Stimulated activated CD8-positive, alpha-beta memory T cell treated with anti-CD3 and anti-CD28 coated beads, Interleukin-7, amount 100 ng/mL, for 48 hours (primary cell): Measurements from ENCODE around the gene GCLC.

Experiments used
- DNase-seq, 2 donors: peaks; one replicate each; pipeline ENCODE4 v3.0.0-alpha.2; 2020; ENCODE audit warnings: low read depth in 1 of 2; ENCODE audit errors: extremely low read depth in 1 of 2

Gene GCLC

DNA sequence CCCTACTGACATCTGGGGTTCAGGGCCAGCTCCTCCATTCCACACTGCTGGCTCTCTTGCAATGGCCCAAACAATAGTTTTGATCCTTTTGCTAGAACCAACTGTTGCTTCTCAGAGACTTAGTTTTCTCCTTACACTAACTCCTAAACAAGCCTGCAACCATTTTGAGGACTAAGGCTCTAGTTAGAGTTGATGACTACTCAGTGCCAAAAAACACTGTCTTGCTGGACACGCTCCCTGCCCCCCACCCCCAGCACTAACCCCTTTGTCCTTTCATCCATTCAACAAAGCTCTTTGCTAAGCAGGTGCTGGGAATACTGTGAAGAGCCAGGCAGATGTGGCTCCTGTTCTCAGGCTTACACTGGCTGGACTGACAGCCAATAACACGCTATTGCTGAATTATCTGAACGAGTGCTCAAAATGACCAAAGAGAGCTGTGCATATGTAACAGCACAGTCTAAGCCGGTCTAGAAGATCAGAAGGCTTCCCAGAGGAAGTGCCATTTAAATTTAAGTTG is 17.6 kb downstream of the GCLC start:
- no peak for DNase-seq

DNA sequence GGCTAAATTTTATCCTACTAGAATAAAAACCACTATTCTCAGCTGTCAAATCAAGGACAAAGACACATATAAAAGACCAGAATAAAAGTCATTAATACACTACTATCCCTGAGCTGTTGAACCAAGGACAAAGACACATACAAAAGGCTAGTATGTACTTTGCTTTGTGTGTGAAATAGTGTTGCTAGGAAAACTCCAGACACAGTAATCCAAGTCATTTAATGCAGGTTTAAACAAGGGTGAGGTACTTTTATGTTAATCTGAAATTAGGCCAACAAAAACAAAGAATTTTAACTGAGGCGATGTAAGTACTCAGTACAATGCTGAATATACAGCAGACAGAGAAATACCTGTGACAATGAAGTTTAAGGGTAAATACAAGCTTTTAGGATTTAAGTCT is 18.9 kb downstream of the GCLC start:
- DNase-seq: no peak

DNA sequence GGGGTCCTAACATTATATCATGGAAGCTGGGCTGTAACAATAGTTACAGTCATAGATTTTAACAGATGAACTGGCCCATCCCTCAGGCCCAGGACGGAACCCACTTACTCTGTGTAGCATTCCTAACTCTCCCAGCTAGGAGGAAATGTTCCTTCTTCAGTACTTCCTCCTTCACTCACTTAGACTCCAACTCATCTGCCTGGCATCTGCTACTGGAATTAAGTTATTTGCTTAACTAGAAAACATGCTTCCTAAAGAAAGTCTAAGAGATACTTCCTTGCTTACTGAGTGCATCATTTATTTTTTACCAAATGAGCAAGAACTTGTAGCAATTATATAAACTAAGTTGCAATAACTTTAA is 20.5 kb downstream of the GCLC start:
- DNase-seq: no peak

DNA sequence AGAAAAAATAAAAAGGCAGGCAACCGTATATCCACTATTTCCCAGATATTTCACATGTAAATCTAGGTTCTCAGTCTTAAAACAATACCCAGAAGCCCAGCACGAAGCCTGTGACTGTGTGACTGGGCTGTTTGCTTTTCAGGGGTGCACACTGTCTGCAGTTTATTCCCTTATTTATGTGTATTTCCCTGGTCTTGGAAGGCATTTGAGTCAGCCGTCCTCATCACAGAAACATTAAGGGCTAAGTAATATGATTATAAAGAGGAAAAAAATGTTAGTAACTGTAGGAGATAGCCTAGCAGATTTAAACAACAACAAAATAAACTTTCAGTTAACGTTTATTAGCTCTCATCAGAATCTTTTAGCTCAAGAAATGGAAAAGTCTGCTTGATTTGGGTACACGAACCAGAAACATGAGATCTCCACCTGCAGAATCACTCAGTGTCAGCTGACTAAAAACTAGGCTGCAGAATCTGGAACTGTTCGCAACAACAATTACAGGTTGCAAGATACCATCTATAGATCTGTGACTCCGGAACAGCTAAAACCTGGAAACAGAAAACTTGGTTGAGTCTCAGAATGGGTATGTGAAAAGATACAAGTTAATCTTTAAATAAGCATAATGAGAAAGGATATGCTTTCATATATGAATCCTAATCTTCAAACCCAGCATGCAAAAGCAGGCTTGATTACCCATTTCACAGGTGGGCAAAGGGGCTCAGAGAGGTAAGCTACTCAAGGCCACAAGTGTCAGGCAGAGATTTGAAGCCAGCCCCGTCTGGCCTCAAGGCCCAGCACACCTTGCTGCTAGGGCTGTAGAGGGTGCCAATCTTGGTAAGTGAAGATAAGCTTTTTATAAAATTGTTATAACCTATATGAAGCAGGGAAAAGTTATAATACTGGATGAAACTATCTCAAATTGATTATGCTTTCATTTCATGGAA is 21.1 kb downstream of the GCLC start:
- DNase-seq: no peak

DNA sequence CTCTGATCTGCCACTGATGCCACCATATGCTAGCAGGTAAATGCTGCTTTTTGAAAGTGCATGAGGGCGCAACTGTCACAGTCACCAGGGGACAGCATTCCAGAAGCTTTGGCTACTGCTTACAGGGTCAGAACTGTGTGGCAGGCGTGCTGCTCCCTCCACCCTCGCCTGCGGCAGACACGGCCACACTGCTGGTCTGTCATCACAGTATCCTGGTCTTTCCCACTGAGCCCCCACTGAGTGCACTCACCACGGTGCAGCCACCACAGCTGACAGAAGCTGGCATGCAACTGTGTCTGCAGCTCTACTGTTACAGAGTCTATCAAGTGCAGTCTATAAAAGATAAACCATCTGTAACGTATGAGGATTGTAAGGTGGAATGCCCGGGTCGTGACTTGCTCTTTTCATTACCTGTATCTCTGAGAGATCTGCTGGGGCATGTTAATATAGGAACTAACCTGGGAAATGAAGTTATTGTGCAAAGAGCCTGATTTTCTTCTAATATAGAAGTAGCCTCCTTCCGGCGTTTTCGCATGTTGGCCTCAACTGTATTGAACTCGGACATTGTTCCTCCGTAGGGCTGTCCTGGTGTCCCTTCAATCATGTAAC is 24.5 kb downstream of the GCLC start:
- DNase-seq: no peak

DNA sequence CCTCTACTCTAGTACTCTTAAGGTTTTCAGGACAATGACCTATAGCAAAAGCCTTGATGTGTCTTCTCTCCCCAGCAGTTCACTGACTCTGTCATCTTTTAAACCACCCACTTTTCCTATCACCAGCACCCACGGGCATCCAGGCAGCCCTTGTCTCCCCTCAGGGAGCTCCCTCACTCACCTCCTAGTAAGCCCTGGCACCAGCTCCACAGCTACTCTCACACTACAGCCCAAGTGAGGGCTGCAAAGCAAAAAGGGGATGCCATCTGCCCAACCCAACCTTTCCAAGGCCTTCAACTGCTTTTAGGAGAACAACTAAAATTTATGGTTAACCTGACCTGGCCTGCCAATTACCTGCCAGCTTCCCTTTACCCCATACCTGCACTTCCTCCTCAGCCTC is 26.0 kb downstream of the GCLC start:
- no peak for DNase-seq

DNA sequence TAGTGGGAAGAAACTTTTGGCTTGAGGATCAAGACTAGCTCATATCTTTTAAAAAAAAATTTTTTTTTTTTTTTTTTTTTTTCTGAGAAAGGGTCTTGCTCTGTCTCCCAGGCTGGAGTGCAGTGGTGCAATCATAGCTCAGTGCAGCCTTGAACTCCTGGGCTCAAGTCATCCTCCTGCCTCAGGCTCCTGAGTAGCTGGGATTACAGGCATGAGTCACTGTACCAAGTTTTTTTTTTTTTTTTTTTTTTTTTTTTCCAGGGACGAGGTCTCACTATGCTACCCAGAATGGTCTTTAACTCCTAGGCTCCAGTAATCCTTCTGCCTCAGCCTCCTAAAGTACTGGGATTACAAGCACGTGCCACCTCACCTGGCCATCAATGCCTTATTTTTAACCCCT is 27.9 kb downstream of the GCLC start:
- DNase-seq: no peak

DNA sequence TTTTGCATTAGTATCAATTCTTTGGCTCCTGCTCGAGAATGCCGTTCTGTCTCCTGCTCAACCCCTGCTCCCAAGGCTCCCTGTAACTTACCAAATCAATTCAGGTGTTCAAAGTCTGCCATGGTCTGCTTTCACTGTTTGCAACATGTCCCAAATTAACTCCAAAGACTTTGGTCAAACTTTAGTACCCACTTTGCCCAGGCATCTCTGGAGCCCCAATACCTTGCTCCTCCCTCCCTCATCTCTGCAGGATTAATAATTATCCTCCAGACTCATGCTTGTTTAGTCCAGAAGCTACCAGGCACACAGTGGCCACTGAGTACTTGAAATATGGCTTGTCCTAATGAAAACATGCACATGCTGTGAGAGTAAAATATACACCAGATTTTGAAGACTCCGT is 30.2 kb downstream of the GCLC start:
- DNase-seq: no peak

DNA sequence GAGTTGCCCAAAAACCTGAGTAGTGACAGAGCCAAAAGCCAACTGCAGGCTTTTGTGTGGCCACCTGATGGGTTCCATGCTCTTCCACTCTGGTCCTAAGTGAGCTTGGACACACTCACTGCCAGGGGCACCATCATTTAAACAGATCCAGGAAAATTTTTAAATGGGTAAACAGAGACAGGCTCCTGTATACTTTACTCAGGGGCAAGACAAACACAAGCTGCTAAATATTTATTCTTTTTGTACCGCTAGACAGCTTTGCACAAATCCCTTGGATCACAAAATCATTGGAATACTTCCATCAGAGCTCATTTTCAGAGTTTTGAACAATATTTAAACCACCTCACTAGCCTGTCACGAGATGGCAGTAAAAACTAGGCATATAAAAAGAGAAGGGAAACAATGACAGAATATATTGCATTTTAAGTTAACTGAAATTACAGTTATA is 31.4 kb downstream of the GCLC start:
- no peak for DNase-seq

DNA sequence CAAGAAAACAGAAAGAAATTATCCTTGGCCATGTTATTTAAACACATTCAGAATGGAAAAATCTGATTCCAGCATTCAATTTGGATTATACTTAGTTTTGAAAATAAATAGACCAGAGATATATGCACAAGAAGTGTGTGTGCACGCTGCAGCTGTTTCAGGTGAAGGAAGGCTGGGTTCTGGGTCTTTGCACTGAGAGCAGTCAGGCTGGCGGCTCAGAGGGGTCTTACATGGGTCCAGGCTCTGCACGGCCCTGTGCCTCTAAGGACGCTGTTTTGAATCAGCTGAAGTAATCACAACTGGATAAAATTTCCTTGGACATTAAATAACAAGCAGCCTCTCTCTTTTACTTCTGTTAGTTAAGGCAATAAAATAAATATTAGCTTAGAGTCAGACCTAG is 31.8 kb downstream of the GCLC start:
- DNase-seq: no peak

DNA sequence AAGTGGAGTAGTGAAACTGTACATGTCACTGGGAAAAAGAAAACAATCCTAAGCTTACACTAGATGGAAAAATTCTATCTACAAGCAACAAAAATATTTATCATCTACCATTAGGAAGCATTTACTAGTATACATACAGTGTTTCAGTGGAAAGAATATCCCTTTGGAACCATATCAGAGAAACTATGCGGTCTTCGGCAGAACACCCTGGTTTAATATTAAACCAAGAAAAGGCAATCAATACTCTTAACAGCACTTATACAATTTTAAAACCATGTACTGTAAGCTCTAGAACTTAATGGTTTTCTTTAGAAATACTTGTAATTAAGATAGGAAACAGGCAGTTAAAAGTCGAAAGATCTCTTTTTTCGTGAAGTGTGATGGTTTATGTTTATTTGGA is 32.3 kb downstream of the GCLC start:
- DNase-seq: no peak

DNA sequence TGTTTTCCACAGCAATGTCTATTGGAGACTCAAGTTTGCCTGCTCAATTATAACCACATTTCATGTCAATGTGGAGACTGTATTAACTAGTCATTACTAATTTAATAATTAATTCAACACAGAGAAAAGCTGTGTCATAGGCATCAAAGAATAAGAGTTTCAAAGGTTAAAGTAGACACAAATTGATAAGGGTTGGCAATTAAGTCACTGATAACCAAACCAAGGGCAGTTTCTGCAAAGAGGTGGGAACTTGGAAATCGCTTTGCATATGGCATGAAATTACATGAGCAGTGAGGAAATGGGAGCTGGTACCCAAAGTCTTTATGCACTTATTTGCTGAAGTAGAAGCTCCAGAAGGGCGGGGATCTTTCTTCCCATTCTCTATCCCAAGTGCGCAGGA is 34.2 kb downstream of the GCLC start:
- DNase-seq: no peak

DNA sequence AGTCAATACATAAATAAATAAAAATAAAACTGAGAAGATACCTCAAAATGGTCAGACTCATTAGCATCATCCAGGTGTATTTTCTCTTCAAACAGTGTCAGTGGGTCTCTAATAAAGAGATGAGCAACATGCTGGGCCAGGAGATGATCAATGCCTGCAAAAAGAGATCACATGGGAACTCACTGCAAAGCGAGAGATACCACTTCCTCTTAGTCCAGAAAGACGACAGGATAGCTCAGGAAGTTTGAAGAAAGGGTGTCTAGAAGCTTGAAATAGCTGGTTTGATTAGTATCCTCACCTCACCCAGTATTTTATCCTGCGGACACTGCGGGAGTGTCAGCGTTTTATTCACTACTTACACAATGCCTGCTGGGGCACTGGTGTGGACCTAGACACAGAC is 38.0 kb downstream of the GCLC start:
- no peak for DNase-seq

DNA sequence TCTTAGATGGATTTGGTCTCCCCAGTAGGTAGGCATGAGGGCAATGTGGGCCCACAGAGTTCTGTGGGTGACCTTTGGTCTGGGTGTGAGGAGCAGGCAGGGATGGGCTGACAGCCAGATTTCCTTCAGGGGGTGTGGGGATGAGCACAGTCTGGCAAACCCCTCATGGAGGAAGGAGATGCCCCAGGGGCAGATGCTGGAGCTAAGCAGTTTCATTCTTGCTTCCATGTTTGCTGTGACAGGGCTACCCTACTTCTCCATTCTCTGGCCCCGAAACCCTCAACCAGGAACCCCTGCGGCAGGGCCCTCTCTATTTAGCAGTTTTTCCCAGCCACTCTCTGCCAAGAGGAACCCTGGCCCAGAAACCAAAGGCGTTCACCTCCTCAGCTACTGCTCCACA is 40.4 kb downstream of the GCLC start:
- no peak for DNase-seq

DNA sequence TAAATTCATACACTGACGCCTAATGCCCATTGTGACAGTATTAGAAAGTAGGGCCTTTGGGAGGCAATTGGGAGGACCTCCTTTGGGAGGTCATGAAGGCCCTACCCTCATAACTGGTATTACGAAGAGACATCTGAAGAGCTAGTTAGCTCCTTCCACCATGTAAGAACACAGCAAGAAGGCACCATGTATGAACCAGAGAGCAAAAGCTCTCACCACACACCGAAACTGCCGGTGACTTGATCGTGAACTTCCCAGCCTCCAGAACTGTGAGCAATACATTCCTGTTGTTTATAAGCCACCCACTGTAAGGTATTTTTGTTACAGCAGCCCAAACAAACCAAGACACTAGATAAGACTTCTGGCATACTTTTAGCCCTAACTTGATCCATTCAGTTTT is 41.8 kb downstream of the GCLC start:
- no peak for DNase-seq

DNA sequence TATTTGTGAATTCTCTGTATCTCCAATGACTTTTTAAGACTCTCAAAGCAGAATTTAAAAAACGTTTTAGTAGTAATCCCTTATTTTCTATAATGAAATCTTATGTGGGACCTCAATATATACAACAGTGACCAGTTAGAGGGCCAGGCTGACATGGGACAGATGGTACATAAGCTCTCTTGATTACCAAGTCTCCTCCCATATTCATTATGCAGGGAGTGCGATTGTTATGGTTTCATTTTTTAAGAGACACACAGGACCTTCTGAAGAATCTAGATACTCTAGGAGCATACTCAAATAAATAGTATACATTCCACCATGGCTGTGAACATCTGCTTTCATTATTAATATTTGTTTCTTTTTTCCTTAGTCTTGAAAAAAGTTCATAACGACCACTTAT is 43.5 kb downstream of the GCLC start:
- DNase-seq: no peak

DNA sequence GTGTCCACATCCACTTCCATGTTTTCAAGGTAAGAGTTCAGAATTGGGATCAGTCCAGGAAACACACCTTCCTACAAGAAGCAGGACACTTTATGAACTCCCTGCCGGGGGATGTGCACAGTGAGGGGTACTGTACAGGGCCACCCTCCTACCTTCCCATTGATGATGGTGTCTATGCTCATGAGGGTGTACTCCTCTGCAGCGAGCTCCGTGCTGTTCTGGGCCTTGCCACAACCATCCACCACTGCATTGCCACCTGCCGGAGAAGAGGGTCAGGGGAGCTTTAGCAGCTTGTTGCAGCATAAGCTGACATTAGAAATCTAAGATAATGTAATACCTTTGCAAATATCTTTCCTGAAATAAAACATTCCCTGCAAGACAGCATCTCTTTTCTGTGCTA is 44.8 kb downstream of the GCLC start:
- DNase-seq: no peak

DNA sequence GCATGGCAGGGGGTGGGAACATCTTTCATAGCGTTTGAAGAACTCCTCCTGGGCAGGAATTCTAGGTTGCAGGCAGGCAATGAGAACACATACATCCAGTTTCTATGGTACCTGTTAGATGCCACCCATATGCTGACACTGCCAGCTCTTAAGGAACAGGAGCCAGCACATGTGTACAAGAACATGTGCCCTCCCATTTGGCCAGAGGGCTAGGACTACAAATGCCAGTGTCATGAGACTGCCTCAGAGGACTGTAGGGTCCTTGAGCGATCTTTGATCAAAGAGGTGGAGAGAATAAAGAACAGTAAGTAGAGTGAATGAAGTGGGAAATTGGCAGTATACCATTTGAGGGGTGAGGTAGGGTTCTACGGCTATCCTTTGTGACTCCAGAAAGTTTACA is 45.8 kb downstream of the GCLC start:
- no peak for DNase-seq

DNA sequence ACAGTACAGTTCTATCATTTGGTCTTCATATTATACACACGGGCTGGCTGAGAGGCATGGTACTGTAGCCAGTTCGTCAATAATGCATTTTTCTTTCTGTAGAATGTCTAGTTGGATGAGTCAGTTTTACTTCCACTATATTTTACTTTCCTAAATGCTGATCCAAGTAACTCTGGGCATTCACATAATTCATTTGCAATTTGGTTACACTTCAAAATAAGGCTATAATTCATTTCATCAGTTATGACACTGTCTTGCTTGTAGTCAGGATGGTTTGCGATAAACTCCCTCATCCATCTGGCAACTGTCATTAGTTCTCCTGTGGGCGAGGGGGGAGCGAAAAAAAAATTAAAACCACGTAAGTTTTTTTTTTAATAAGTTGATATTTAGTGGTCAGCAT is 46.3 kb downstream of the GCLC start:
- DNase-seq: no peak

DNA sequence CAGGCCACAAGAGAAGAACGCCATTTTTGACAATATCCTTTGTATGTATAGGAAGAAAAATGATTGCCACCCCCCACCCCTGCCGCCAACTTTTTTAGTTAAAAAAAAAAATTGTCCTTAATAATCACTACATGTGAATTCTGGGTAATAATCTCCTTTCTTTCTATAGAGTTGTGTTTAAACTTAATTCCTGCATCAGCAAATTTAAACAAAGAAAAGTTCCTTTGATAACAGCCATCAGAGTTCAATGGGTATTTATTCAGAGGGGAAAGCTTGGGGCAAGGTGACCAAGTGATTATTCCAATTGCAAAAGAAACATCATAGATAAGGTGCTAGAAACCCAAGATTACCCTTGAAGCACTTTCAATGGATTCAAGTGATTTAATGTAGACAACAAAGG is 47.0 kb downstream of the GCLC start:
- no peak for DNase-seq

DNA sequence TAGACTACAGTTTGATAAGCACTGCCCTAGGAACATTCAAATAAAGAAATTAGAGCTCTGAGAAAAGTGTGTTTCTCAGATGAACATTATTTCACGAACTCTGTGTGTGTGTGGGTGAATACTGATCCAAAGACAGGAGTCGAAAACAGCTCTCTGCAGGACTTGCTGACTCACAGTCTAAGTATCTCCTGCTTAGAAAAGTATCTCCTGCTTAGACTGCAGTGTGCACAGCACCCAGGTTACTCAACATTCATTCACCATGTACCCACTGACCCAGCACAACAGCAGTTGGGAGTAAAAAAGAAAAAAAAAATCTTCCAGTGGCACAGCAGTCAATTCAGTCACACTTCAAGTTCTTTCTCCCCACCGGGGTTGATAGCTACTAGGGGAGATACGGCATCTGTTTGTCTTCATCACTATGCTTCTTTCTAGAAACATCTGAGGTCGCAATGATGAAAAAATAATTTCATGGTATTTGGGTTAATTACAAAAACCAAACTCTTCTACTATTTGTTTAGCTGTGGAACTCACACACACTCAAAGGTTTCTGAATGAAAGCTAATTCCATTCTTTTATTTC is 48.0 kb downstream of the GCLC start:
- DNase-seq: no peak
